HCT116 (cell line): Measurements from ENCODE around the gene SPTB. TPM values are rescaled to one million over a fixed set of nuclear protein-coding genes. Genes with fewer than 3 reads are reported as not detected.

ENCODE experiments used
- ATAC-seq: fragments of 200-7000 bp; cut with Tn5 transposase; 2 replicates; pipeline ENCODE4 v1.9.1; 2020; ENCODE audit warnings: mild to moderate bottlenecking, moderate library complexity
- BruUV-seq: library from RNA; stranded (reverse); fragments of 400-500 nt; replicated peaks from 2 replicates; lab custom pipeline; 2021; lab: Mats Ljungman, UMichigan
- CTCF ChIA-PET: fragments of 300-600 bp; sonication (Branson Sonifier 250); formaldehyde crosslinking; loops from one replicate; lab custom pipeline; 2021; ENCODE audit warnings: antibody characterized with exemption; lab: Charles Lee
- POLR2A ChIA-PET: fragments of 300-600, 350-600 bp; sonication (Branson Sonifier 250); formaldehyde crosslinking; loops from one replicate; lab custom pipeline; 2021; ENCODE audit warnings: antibody characterized with exemption; lab: Charles Lee
- RAD21 ChIA-PET, 2 experiments: fragments of 300-600 bp; sonication (Branson Sonifier 250); formaldehyde crosslinking; loops; one replicate each; lab custom pipeline; 2023; ENCODE audit warnings: low total read pairs in 2 of 2; ENCODE audit not compliant: uncharacterized antibody in 2 of 2, unreplicated experiment in 2 of 2, low non-redundant PET in 1 of 2; lab: Charles Lee
- DNase-seq: peaks from one replicate; pipeline ENCODE4 v3.0.0-alpha.2; 2010; ENCODE audit warnings: low read depth, low spot score
- H2AFZ ChIP-seq: fragments of 200-600 bp; shearing (Covaris generic), sonication (generic); 2 replicates; pipeline ENCODE4 v1.6.1; 2017; ENCODE audit warnings: low read depth, mixed run types, mixed read lengths, antibody characterized with exemption, low read length; ENCODE audit not compliant: poor library complexity, severe bottlenecking
- H3K27ac ChIP-seq: 2 replicates; pipeline ENCODE4 v1.5.1; 2012; ENCODE audit warnings: low read depth, low read length
- H3K27me3 ChIP-seq: fragments of 200-600 bp; sonication (generic); 2 replicates; pipeline ENCODE4 v1.6.1; 2016; ENCODE audit warnings: mixed run types, low read length, mixed read lengths; ENCODE audit not compliant: insufficient read depth
- H3K36me3 ChIP-seq, 2 experiments: fragments of 200-500 bp in 1 of 2; fragments of 200-600 bp in 1 of 2; sonication (Bioruptor generic) in 1 of 2; sonication (generic) in 1 of 2; 2 replicates each; pipeline versions ENCODE4 v1.5.1 to v1.6.1; 2014 to 2016; ENCODE audit warnings: low read length in 2 of 2, inconsistent platforms in 1 of 2, mixed read lengths in 1 of 2, mixed run types in 1 of 2; ENCODE audit not compliant: insufficient read depth in 2 of 2, control insufficient read depth in 1 of 2
- H3K4me1 ChIP-seq, 2 experiments: fragments of 200-600 bp in 1 of 2; sonication (generic) in 1 of 2; 2 replicates each; pipeline versions ENCODE4 v1.5.1 to v1.6.1; 2012 to 2017; ENCODE audit warnings: low read length in 2 of 2, inconsistent platforms in 1 of 2, mild to moderate bottlenecking in 1 of 2, mixed read lengths in 1 of 2, mixed run types in 1 of 2, moderate library complexity in 1 of 2; ENCODE audit not compliant: insufficient read depth in 2 of 2, control insufficient read depth in 1 of 2
- H3K4me2 ChIP-seq: fragments of 200-600 bp; sonication (generic); 2 replicates; pipeline ENCODE4 v1.6.1; 2017; ENCODE audit warnings: mixed run types, low read length, mixed read lengths
- H3K4me3 ChIP-seq, 2 experiments: fragments of 200-600 bp in 1 of 2; sonication (generic) in 1 of 2; replicated peaks in 1 of 2; 2 replicates each; pipeline ENCODE4 v1.5.1; 2011 to 2016; ENCODE audit warnings: low read length in 2 of 2, control low read depth in 1 of 2, low read depth in 1 of 2, mild to moderate bottlenecking in 1 of 2, mixed read lengths in 1 of 2, mixed run types in 1 of 2
- H3K79me2 ChIP-seq: fragments of 200-600 bp; sonication (generic); 2 replicates; pipeline ENCODE4 v1.6.1; 2017; ENCODE audit warnings: mild to moderate bottlenecking, mixed run types, low read length, moderate library complexity, mixed read lengths; ENCODE audit not compliant: insufficient read depth
- H3K9ac ChIP-seq: fragments of 200-600 bp; sonication (generic); 2 replicates; pipeline ENCODE4 v1.6.1; 2016; ENCODE audit warnings: low read length, mixed read lengths
- H3K9me2 ChIP-seq: fragments of 200-600 bp; sonication (generic), shearing (Covaris generic); 2 replicates; pipeline ENCODE4 v1.6.1; 2017; ENCODE audit warnings: mixed run types, mild to moderate bottlenecking, moderate library complexity; ENCODE audit not compliant: insufficient read depth
- H3K9me3 ChIP-seq, 2 experiments: fragments of 200-500 bp in 1 of 2; fragments of 200-600 bp in 1 of 2; sonication (Bioruptor generic) in 1 of 2; sonication (generic) in 1 of 2; 2 replicates each; pipeline ENCODE4 v1.6.1; 2014 to 2017; ENCODE audit warnings: low read length in 2 of 2, mixed read lengths in 2 of 2, inconsistent platforms in 1 of 2, low read depth in 1 of 2, mild to moderate bottlenecking in 1 of 2, mixed run types in 1 of 2, moderate library complexity in 1 of 2; ENCODE audit not compliant: control insufficient read depth in 1 of 2, insufficient read depth in 1 of 2
- H4K20me1 ChIP-seq: fragments of 200-600 bp; sonication (generic), shearing (Covaris generic); 2 replicates; pipeline ENCODE4 v1.6.1; 2017; ENCODE audit warnings: mixed run types, mild to moderate bottlenecking, moderate library complexity; ENCODE audit not compliant: insufficient read depth
- CEBPB ChIP-seq: IDR thresholded peaks from 2 replicates; pipeline ENCODE4 v1.6.1; 2012; ENCODE audit warnings: low read depth
- CTCF ChIP-seq, 3 experiments: fragments of 200-600 bp in 1 of 3; sonication (generic) in 1 of 3; IDR thresholded peaks in 2 of 3; conservative IDR thresholded peaks in 1 of 3; 2 replicates each; pipeline ENCODE4 v1.5.1; 2012 to 2017; ENCODE audit warnings: low read depth in 2 of 3, low read length in 2 of 3, antibody characterized with exemption in 1 of 3, borderline replicate concordance in 1 of 3, control low read depth in 1 of 3, mild to moderate bottlenecking in 1 of 3, mixed read lengths in 1 of 3, mixed run types in 1 of 3, moderate library complexity in 1 of 3; ENCODE audit not compliant: insufficient read depth in 1 of 3
- ELF1 ChIP-seq: IDR thresholded peaks from 2 replicates; pipeline ENCODE4 v1.6.1; 2012; ENCODE audit warnings: low read depth, borderline replicate concordance
- SRF ChIP-seq: IDR thresholded peaks from 2 replicates; pipeline ENCODE4 v1.6.1; 2012; ENCODE audit warnings: low read depth
- ZFX ChIP-seq: fragments of 450-650 bp; IDR thresholded peaks from 2 replicates; pipeline ENCODE4 v1.6.1; 2017
- intact Hi-C: fragments of 100-400 bp; cut with micrococcal nuclease; formaldehyde crosslinking; loops from 2 replicates; pipeline ENCODE4 v1.10.0; 2022
- total RNA-seq: library from RNA; stranded (reverse); gene quantifications from one replicate; pipeline ENCODE4 v1.2.1, GENCODE V29; 2021; ENCODE audit not compliant: unreplicated experiment

Gene SPTB
- total RNA-seq, 1 experiment from 2014 or later = 4.2 TPM

- Histone ChIP-seq H3K4me3 (no peak overlapping the region), H3K4me1 (peaks cover 11 to 24% of the 10 kb centered on the region in 2 experiments; a peak in 3 of 4 replicates), H4K20me1 (no peaks in the 10 kb centered on the region), H3K79me2 (no peaks in the 10 kb centered on the region), H3K9me2 (no peaks in the 10 kb centered on the region), H3K36me3 (no peaks in the 10 kb centered on the region), H3K9ac (no peak overlapping the region), H3K4me2 (no peak overlapping the region), H3K9me3 (no peaks in the 10 kb centered on the region), H2AFZ (no peak overlapping the region), H3K27ac (no peak overlapping the region), H3K27me3 (no peaks in the 10 kb centered on the region)
- ChIA-PET POLR2A (no interaction called here), RAD21 (no interaction called here), CTCF (no interaction called here)
- intact Hi-C loops = no loop called here
- no TSS peak for BruUV-seq
- ATAC-seq = no peak
- TF ChIP-seq CEBPB (no peak), SRF (no peak), CTCF (IDR thresholded peaks at IDR 0.05 in 2 of 3, conservative IDR thresholded peaks at IDR 0.05 in 1 of 3; ENCODE audit: borderline replicate concordance in 1 of 3, insufficient read depth in 1 of 3, low read depth in 2 of 3, low read length in 2 of 3) (no peak), ELF1 (no peak), ZFX (no peak)
- no peak for DNase-seq
Observed at GRCh38 chr14:64769096-64770020, 110.3 kb downstream of the SPTB start.
